GM13976 (cell line): ENCODE data around the gene C10orf143.
"Not testable (repeated sequence)": the region's sequence is repeated elsewhere in the genome, so short reads cannot be mapped to it uniquely, and the experiment has no call there.

ENCODE experiments used
- DNase-seq: peaks from one replicate; pipeline ENCODE4 v3.0.0; 2012; ENCODE audit warnings: low spot score
- CTCF ChIP-seq: IDR thresholded peaks from 2 replicates; pipeline ENCODE4 v1.5.1; 2012; ENCODE audit warnings: borderline replicate concordance, mild to moderate bottlenecking; ENCODE audit not compliant: insufficient read depth; ENCODE audit errors: extremely low read depth, missing control alignments, control extremely low read depth
- in situ Hi-C: fragments of 300-500 bp; cut with MboI; formaldehyde crosslinking; loops from one replicate; pipeline ENCODE4 v1.12.0; 2022; ENCODE audit warnings: low sequenced_read_pairs, mixed read lengths, inconsistent platforms; ENCODE audit not compliant: unreplicated experiment

The C10orf143 gene

GRCh38 chr10:130111113-130111851 is 652 bp upstream of the C10orf143 start:
- in situ Hi-C loops, result no loop called here
- no peak for TF ChIP-seq CTCF
- DNase-seq, result peak; percentile 94

GRCh38 chr10:130109796-130110245 is 809 bp downstream of the C10orf143 start:
- peak; percentile 56 for DNase-seq
- peak; percentile 78 for TF ChIP-seq CTCF
- in situ Hi-C loops, result no loop called here

GRCh38 chr10:130108934-130109604 is 1.6 kb downstream of the C10orf143 start:
- DNase-seq, result no peak
- in situ Hi-C loops, result no loop called here
- no peak for TF ChIP-seq CTCF

- in situ Hi-C loops, DNase-seq: not testable (repeated sequence)
Measured at GRCh38 chr10:130108146-130108545, 2.5 kb downstream of the C10orf143 start.

- DNase-seq, result no peak
- in situ Hi-C loops, result no loop called here
- no peak for TF ChIP-seq CTCF
Measured at GRCh38 chr10:130105724-130106123, 4.9 kb downstream of the C10orf143 start.

- in situ Hi-C loops, result no loop called here
- TF ChIP-seq CTCF, result no peak
- DNase-seq, result no peak
Measured at GRCh38 chr10:130099344-130099743, 11.3 kb downstream of the C10orf143 start.

GRCh38 chr10:130090565-130090964 is 20.1 kb downstream of the C10orf143 start:
- DNase-seq, in situ Hi-C loops: not testable (repeated sequence)

- no peak for DNase-seq
- TF ChIP-seq CTCF, result no peak
- in situ Hi-C loops, result no loop called here
Measured at GRCh38 chr10:130080461-130080814, 30.2 kb downstream of the C10orf143 start.
